ENCODE measurements around the gene FGF5.

GRCh38 chr4:80266902-80267380, 477 bp downstream of the FGF5 start:
- no peak for TF ChIP-seq CTCF (conservative IDR thresholded peaks at IDR 0.05; ENCODE audit: low read depth, low read length)
- TF ChIP-seq EZH2phosphoT487 (IDR thresholded peaks at IDR 0.05; ENCODE audit: borderline replicate concordance, low read length): no peak
